ENCODE data around the gene CFAP99. TPM values are rescaled to one million over a fixed set of nuclear protein-coding genes. Genes with fewer than 3 reads are reported as not detected.

Gene CFAP99
- total and polyA plus RNA-seq, 3 donors from 2014 or later = 30.5 to 41.2 (median 40.1) TPM

DNA sequence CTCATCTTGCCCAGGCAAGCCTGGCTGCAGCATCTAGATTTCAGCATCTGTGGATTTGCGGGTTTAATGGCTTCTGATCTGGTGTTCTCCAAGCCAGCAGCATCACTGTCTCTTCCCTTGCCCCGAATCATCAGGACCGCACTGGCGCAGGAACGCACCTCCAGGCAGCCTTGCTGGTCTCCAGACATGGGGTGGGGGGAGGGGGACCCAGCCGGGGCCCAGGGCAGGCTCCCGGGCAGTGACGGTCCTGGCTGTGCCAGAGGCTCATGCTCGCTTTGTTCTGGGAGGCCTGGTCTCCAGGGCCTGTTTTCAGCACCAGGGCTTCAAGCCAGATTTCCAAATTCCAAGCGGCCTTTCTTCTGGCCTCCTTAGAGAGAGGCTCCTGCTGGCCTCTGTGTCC, 4.9 kb downstream of the CFAP99 start:
- no peak overlapping the region for H3K4me3 ChIP-seq
- peaks cover 4% of the 10 kb centered on the region for H3K4me1 ChIP-seq
- DNase-seq = no peak
- intact Hi-C loops (cut with DNase I; ENCODE audit: low total_unique reads) = no loop called here
- no peaks in the 10 kb centered on the region for H3K9me3 ChIP-seq
- TF ChIP-seq POLR2A (IDR thresholded peaks at IDR 0.05) = no peak
- TF ChIP-seq, protein P1, sequence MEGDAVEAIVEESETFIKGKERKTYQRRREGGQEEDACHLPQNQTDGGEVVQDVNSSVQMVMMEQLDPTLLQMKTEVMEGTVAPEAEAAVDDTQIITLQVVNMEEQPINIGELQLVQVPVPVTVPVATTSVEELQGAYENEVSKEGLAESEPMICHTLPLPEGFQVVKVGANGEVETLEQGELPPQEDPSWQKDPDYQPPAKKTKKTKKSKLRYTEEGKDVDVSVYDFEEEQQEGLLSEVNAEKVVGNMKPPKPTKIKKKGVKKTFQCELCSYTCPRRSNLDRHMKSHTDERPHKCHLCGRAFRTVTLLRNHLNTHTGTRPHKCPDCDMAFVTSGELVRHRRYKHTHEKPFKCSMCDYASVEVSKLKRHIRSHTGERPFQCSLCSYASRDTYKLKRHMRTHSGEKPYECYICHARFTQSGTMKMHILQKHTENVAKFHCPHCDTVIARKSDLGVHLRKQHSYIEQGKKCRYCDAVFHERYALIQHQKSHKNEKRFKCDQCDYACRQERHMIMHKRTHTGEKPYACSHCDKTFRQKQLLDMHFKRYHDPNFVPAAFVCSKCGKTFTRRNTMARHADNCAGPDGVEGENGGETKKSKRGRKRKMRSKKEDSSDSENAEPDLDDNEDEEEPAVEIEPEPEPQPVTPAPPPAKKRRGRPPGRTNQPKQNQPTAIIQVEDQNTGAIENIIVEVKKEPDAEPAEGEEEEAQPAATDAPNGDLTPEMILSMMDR (IDR thresholded peaks at IDR 0.05) = no peak
- no peaks in the 10 kb centered on the region for H3K27me3 ChIP-seq
- 81 to 82% methylated on average over 3 to 9 of the region's 10 CpGs for WGBS, 2 donors
- H3K27ac ChIP-seq = no peak overlapping the region
- no peaks in the 10 kb centered on the region for H3K36me3 ChIP-seq (ENCODE audit: low read depth, missing control alignments)

DNA sequence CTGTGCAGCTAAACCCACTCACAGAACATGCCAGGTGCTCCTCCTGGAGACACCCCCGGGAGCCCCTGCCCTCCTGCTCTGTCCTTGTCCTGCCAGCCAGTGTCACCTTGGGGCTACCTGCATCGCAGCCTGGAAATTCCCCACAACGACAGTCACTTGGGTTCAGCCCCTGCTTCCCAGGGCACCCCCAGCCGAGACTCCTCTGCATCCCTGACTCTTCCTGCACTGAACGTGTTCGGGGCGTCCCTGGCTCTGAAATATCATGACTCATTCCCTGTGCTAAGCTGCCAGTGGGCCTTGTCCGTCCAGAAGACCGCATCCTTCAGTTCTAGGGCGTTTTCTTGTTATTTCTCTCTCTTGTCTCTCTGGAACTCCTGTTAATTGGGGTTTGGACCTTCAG, 5.8 kb downstream of the CFAP99 start:
- intact Hi-C loops (cut with DNase I; ENCODE audit: low total_unique reads) = no loop called here
- Histone ChIP-seq H3K4me1 (no peaks in the 10 kb centered on the region), H3K9me3 (no peaks in the 10 kb centered on the region), H3K36me3 (ENCODE audit: low read depth, missing control alignments) (no peaks in the 10 kb centered on the region), H3K27me3 (no peaks in the 10 kb centered on the region), H3K27ac (no peak overlapping the region), H3K4me3 (no peak overlapping the region)
- WGBS, 2 donors = 76 to 77% methylated on average over 8 to 10 of the region's 10 CpGs
- TF ChIP-seq POLR2A (IDR thresholded peaks at IDR 0.05) = no peak
- TF ChIP-seq, protein P1 (IDR thresholded peaks at IDR 0.05) = no peak
- no peak for DNase-seq

DNA sequence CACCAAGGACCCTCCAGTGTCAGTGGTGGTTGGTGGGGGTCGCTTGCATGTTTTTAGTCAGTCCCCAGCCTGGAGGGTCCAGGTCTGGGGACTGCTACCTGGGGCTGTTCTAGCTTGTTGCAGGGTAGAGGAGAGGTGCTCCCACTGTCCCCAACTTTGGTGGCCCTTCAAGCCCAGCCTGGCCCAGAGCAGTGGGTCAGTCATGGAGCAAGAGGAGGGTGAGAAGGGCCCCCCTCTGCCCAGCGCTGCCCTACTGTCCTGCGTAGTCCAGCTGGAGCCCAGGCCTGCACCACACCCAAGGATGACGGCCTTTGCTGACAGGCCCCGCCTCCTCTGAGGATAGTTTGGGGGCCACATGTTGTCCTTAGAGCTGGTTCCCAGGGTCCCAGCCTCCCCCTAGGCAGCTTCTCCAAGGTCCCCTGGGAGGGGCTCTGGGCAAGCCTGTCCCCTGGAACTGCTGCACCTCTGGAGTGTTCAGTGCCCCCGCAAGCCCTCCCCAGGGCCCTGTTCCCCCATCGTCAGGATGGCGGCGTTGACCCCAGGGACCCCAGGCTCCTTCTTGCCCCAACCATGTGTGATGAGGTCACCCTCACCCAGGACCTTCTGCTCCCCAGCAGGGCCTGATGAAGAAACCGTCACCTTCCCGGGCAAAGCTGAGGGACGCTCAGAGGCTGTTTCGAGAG, 6.8 kb downstream of the CFAP99 start:
- 95 to 100% methylated on average over 5 to 9 of the region's 13 CpGs for WGBS, 2 donors
- Histone ChIP-seq H3K27me3 (no peaks in the 10 kb centered on the region), H3K4me1 (no peaks in the 10 kb centered on the region), H3K36me3 (ENCODE audit: low read depth, missing control alignments) (no peaks in the 10 kb centered on the region), H3K27ac (no peak overlapping the region), H3K4me3 (no peak overlapping the region), H3K9me3 (no peaks in the 10 kb centered on the region)
- no peak for TF ChIP-seq POLR2A (IDR thresholded peaks at IDR 0.05)
- TF ChIP-seq, protein P1 (IDR thresholded peaks at IDR 0.05) = no peak
- no peak for DNase-seq
- intact Hi-C loops (cut with DNase I; ENCODE audit: low total_unique reads) = no loop called here

DNA sequence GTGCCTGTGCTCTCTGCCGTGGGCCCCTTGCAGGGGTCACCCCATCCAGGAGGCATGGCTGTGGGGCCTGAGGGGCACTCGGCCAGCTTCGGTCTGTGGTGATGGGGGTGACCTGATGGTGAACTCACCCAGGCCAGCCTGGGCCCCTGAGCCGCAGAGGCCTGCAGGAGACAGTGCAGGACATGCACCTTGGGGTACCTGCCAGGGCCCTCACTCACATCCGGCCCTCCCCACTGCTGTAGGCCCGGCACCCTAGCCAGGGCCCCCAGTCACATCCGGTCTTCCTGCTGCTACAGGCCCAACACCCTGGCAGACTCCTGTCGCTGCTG, 7.3 kb downstream of the CFAP99 start:
- no peak for TF ChIP-seq POLR2A (IDR thresholded peaks at IDR 0.05)
- TF ChIP-seq, protein P1 (IDR thresholded peaks at IDR 0.05) = no peak
- intact Hi-C loops (cut with DNase I; ENCODE audit: low total_unique reads) = no loop called here
- Histone ChIP-seq H3K27me3 (no peaks in the 10 kb centered on the region), H3K36me3 (ENCODE audit: low read depth, missing control alignments) (no peaks in the 10 kb centered on the region), H3K4me1 (no peaks in the 10 kb centered on the region), H3K27ac (no peak overlapping the region), H3K4me3 (no peak overlapping the region), H3K9me3 (no peaks in the 10 kb centered on the region)
- 78 to 91% methylated on average over 5 to 6 of the region's 8 CpGs for whole genome bisulfite sequencing, 2 donors
- no peak for DNase-seq

DNA sequence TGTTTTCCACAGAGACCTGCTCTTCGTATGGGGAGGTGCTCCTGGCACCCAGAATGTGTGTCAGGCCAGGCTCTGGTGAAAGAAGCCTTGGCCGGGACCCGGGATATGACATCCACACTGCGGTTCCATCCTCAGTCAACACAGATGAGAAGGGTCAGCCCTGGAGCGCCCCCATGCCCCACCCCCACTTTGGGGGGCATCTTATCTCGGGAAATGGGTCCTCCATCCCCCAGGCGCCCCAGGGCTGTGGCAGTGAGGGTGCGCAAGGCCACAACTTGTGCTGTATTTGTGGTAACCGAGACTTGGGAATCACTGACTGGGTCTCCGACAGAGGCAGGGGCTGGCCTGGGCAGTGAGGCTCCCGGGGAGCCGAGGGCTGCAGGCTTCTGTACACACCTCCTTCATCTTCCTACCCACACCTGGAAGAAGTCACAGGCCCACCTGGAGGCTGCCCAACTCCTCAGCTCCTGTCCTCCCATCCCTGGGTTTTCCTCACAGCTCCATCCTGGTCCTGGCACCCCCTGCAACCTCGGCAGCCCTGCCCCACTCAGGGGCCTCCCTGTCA, 8.0 kb downstream of the CFAP99 start:
- intact Hi-C loops (cut with DNase I; ENCODE audit: low total_unique reads) = no loop called here

More for the DNA sequence above, 8.0 kb downstream of the CFAP99 start:
- TF ChIP-seq POLR2A (IDR thresholded peaks at IDR 0.05) = no peak
- TF ChIP-seq, protein P1 (IDR thresholded peaks at IDR 0.05) = no peak
- H3K27ac ChIP-seq = no peak overlapping the region
- H3K9me3 ChIP-seq = no peaks in the 10 kb centered on the region
- no peak overlapping the region for H3K4me3 ChIP-seq
- WGBS, 2 donors = 81 to 91% methylated on average over 8 to 13 of the region's 13 CpGs
- no peaks in the 10 kb centered on the region for H3K4me1 ChIP-seq
- no peaks in the 10 kb centered on the region for H3K27me3 ChIP-seq
- H3K36me3 ChIP-seq (ENCODE audit: low read depth, missing control alignments) = no peaks in the 10 kb centered on the region
- DNase-seq = no peak
